K562 (cell line): ENCODE data around the gene ESR2. TPM values are rescaled to one million over a fixed set of nuclear protein-coding genes. Genes with fewer than 3 reads are reported as not detected.

Experiments
- BRCA1 ChIP-seq, 2 experiments: fragments of 450-650 bp in 1 of 2; sonication (generic) in 1 of 2; formaldehyde crosslinking in 1 of 2; IDR thresholded peaks; 2 replicates each; pipeline versions ENCODE4 v1.5.0 to v1.6.1; 2017 to 2020; ENCODE audit warnings: mild to moderate bottlenecking in 1 of 2, missing genetic modification reagents in 1 of 2
- ETV5 ChIP-seq: sonication (generic); formaldehyde crosslinking; IDR thresholded peaks from 2 replicates; pipeline ENCODE4 v1.4.0; 2020; ENCODE audit warnings: low read depth, mild to moderate bottlenecking, missing genetic modification reagents
- GABPA ChIP-seq: fragments of 200-800 bp; sonication (Bioruptor generic); conservative IDR thresholded peaks from 2 replicates; pipeline ENCODE4 v1.6.1; 2016; ENCODE audit warnings: low read depth, missing genetic modification characterization, missing compliant biosample characterization
- MEIS2 ChIP-seq: fragments of 450-650 bp; IDR thresholded peaks from 2 replicates; pipeline ENCODE4 v1.6.1; 2014; ENCODE audit warnings: mild to moderate bottlenecking; ENCODE audit not compliant: partially characterized antibody
- MTF1 ChIP-seq: fragments of 250-450 bp; sonication (Bioruptor Pico); IDR thresholded peaks from 2 replicates; pipeline ENCODE4 v1.9.0; 2021; ENCODE audit warnings: moderate library complexity, mild to moderate bottlenecking, inconsistent platforms, borderline replicate concordance
- NCOA4 ChIP-seq: fragments of 450-650 bp; IDR thresholded peaks from 2 replicates; pipeline ENCODE4 v1.6.1; 2018; ENCODE audit warnings: mild to moderate bottlenecking; ENCODE audit not compliant: partially characterized antibody
- NCOR1 ChIP-seq: fragments of 450-650 bp; IDR thresholded peaks from 2 replicates; pipeline ENCODE4 v1.6.1; 2016; ENCODE audit warnings: mild to moderate bottlenecking, moderate library complexity
- POLR2G ChIP-seq: fragments of 200-400 bp; formaldehyde crosslinking; IDR thresholded peaks from 2 replicates; pipeline ENCODE4 v1.6.1; 2017; ENCODE audit warnings: low read depth, mild to moderate bottlenecking, antibody characterized with exemption, low read length, moderate library complexity
- PTTG1 ChIP-seq: fragments of 450-650 bp; IDR thresholded peaks from 2 replicates; pipeline ENCODE4 v1.6.1; 2016; ENCODE audit warnings: low read depth, mild to moderate bottlenecking, missing genetic modification characterization, missing compliant biosample characterization
- TAF7 ChIP-seq: fragments of 450-650 bp; IDR thresholded peaks from 2 replicates; pipeline ENCODE4 v1.6.1; 2016; ENCODE audit warnings: missing genetic modification characterization, missing compliant biosample characterization
- TOE1 ChIP-seq, 2 experiments: fragments of 450-650 bp in 1 of 2; sonication (generic) in 1 of 2; formaldehyde crosslinking in 1 of 2; IDR thresholded peaks; 2 replicates each; pipeline versions ENCODE4 v1.7.1 to v1.8.0; 2016 to 2022; ENCODE audit warnings: borderline replicate concordance in 2 of 2, mild to moderate bottlenecking in 2 of 2, antibody characterized with exemption in 1 of 2, inconsistent platforms in 1 of 2, low read depth in 1 of 2, missing genetic modification reagents in 1 of 2, moderate library complexity in 1 of 2
- polyA plus RNA-seq, 8 experiments: library from polyadenylated mRNA; depleted of rRNA in 4 of 8; stranded (reverse) in 5 of 8; unstranded in 3 of 8; fragments of >200 nt; fragmentation: Nextera tagmentation in 2 of 8; fragmentation: Illumina TruSeq in 1 of 8; extraction: Ambion mirVana in 2 of 8; extraction: Trizol in 1 of 8; gene quantifications; 2 replicates each; pipeline versions ENCODE4 v1.2.1 to v1.2.3, GENCODE V29; 2011 to 2014; ENCODE audit warnings: inconsistent platforms in 1 of 8, missing spikeins in 1 of 8
- total RNA-seq, 7 experiments: library from RNA; depleted of rRNA in 6 of 7; stranded (reverse); fragments of >200 nt in 6 of 7; fragmentation: Illumina TruSeq in 2 of 7; extraction: Trizol in 2 of 7; gene quantifications; 2 replicates each; pipeline versions ENCODE4 v1.2.1 to v1.2.3, GENCODE V29; 2011 to 2021; ENCODE audit warnings: low replicate concordance in 1 of 7
- TF ChIP-seq, protein P1 (sequence below): sonication (generic); formaldehyde crosslinking; IDR thresholded peaks from 2 replicates; pipeline ENCODE4 v1.8.0; 2022; ENCODE audit warnings: mild to moderate bottlenecking, missing genetic modification reagents
- TF ChIP-seq, protein P2 (sequence below): fragments of 250-450 bp; sonication (Bioruptor Pico); IDR thresholded peaks from 2 replicates; pipeline ENCODE4 v1.8.0; 2022; ENCODE audit warnings: moderate library complexity, mild to moderate bottlenecking, inconsistent platforms
- TF ChIP-seq, protein P3 (sequence below): IDR thresholded peaks from 2 replicates; pipeline ENCODE4 v1.6.1; 2012; ENCODE audit warnings: low read depth, low read length, improper control_type of control experiment, borderline replicate concordance
- TF ChIP-seq, protein P4 (sequence below): fragments of 250-450 bp; sonication (Bioruptor Pico); IDR thresholded peaks from 2 replicates; pipeline ENCODE4 v1.8.0; 2022; ENCODE audit warnings: inconsistent platforms

ESR2 gene
- total and polyA plus RNA-seq, 9 of the 15 experiments (the other 6 are each of a cell fraction or from before 2014, with no cell fraction given): 0.07 to 3.8 (median 2.0) TPM

DNA sequence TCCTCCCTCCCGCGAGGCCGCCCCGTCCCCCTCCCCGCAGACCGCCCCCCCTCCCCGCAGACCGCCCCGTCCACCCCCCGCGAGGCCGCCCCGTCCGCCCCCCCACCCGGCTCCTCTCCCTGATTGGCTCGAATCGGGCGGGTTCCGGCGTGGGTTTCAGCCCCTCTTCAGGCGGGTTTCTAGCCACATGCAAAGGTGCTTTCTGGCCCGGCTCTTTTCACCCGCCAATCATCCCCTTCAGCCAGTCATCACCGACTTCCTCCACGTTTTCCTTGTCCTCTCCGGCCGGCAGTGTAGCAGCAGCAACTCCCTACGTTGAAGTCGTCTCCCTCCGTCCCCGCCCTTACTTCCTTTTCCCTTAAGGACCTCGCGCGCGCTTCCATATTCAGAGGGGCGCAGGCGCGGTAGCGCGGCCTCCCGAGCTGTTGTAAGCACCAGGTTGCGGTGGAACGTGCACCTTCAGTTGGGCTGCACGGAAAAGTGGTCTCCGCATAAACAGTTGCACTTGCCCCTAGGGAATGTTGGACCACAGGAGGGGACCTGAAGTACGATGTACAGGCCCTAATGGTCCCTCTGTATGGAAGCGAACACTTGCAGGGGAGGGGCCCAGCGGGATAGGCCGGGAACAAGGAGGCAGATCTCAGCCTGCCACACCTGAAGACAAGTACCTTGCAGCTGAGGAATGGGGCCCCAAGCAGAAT is 44.6 kb upstream of the ESR2 start (continued):
- TF ChIP-seq, protein P1, sequence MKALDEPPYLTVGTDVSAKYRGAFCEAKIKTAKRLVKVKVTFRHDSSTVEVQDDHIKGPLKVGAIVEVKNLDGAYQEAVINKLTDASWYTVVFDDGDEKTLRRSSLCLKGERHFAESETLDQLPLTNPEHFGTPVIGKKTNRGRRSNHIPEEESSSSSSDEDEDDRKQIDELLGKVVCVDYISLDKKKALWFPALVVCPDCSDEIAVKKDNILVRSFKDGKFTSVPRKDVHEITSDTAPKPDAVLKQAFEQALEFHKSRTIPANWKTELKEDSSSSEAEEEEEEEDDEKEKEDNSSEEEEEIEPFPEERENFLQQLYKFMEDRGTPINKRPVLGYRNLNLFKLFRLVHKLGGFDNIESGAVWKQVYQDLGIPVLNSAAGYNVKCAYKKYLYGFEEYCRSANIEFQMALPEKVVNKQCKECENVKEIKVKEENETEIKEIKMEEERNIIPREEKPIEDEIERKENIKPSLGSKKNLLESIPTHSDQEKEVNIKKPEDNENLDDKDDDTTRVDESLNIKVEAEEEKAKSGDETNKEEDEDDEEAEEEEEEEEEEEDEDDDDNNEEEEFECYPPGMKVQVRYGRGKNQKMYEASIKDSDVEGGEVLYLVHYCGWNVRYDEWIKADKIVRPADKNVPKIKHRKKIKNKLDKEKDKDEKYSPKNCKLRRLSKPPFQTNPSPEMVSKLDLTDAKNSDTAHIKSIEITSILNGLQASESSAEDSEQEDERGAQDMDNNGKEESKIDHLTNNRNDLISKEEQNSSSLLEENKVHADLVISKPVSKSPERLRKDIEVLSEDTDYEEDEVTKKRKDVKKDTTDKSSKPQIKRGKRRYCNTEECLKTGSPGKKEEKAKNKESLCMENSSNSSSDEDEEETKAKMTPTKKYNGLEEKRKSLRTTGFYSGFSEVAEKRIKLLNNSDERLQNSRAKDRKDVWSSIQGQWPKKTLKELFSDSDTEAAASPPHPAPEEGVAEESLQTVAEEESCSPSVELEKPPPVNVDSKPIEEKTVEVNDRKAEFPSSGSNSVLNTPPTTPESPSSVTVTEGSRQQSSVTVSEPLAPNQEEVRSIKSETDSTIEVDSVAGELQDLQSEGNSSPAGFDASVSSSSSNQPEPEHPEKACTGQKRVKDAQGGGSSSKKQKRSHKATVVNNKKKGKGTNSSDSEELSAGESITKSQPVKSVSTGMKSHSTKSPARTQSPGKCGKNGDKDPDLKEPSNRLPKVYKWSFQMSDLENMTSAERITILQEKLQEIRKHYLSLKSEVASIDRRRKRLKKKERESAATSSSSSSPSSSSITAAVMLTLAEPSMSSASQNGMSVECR (CRISPR knock-in tag): no peak
- TF ChIP-seq MEIS2: peak; percentile 60
- TF ChIP-seq NCOA4: no peak
- peak; percentile 38; the same call in 1 of the 2 replicates for TF ChIP-seq TOE1 (IDR thresholded peaks at IDR 0.05; ENCODE audit: borderline replicate concordance)
- TF ChIP-seq TOE1 (CRISPR knock-in tag; IDR thresholded peaks at IDR 0.05; ENCODE audit: borderline replicate concordance, low read depth): no peak
- TF ChIP-seq, protein P2, sequence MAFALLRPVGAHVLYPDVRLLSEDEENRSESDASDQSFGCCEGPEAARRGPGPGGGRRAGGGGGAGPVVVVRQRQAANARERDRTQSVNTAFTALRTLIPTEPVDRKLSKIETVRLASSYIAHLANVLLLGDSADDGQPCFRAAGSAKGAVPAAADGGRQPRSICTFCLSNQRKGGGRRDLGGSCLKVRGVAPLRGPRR: no peak
- TF ChIP-seq, protein P3, sequence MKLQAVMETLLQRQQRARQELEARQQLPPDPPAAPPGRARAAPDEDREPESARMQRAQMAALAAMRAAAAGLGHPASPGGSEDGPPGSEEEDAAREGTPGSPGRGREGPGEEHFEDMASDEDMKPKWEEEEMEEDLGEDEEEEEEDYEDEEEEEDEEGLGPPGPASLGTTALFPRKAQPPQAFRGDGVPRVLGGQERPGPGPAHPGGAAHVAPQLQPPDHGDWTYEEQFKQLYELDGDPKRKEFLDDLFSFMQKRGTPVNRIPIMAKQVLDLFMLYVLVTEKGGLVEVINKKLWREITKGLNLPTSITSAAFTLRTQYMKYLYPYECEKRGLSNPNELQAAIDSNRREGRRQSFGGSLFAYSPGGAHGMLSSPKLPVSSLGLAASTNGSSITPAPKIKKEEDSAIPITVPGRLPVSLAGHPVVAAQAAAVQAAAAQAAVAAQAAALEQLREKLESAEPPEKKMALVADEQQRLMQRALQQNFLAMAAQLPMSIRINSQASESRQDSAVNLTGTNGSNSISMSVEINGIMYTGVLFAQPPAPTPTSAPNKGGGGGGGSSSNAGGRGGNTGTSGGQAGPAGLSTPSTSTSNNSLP: no peak
- TF ChIP-seq MTF1 (CRISPR knock-in tag): no peak
- TF ChIP-seq PTTG1 (tag): no peak
- TF ChIP-seq GABPA: peak; percentile 82
- no peak for TF ChIP-seq NCOR1
- TF ChIP-seq ETV5 (CRISPR knock-in tag): no peak
- no peak for TF ChIP-seq BRCA1 (IDR thresholded peaks at IDR 0.05)
- TF ChIP-seq BRCA1 (CRISPR knock-in tag; IDR thresholded peaks at IDR 0.05): no peak
- TF ChIP-seq, protein P4, sequence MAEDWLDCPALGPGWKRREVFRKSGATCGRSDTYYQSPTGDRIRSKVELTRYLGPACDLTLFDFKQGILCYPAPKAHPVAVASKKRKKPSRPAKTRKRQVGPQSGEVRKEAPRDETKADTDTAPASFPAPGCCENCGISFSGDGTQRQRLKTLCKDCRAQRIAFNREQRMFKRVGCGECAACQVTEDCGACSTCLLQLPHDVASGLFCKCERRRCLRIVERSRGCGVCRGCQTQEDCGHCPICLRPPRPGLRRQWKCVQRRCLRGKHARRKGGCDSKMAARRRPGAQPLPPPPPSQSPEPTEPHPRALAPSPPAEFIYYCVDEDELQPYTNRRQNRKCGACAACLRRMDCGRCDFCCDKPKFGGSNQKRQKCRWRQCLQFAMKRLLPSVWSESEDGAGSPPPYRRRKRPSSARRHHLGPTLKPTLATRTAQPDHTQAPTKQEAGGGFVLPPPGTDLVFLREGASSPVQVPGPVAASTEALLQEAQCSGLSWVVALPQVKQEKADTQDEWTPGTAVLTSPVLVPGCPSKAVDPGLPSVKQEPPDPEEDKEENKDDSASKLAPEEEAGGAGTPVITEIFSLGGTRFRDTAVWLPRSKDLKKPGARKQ (CRISPR knock-in tag): no peak
- TF ChIP-seq POLR2G: 0 out of 2 replicates have a peak, but pooled peaks have one; percentile 35
- TF ChIP-seq TAF7 (tag): no peak
